ENCODE results near the gene C2CD2. TPM values are rescaled to one million over a fixed set of nuclear protein-coding genes. Genes with fewer than 3 reads are reported as not detected.

The C2CD2 gene
- total and polyA plus RNA-seq, 2 donors (not counting 1 experiment from before 2014, with no cell fraction given): 6.8 to 11.9 TPM

- no peaks in the 10 kb centered on the region for H3K4me1 ChIP-seq (ENCODE audit: control insufficient read depth in 2 of 2, insufficient read depth in 2 of 2, low read length in 2 of 2)
- no peak overlapping the region for H3K4me3 ChIP-seq (ENCODE audit: control extremely low read depth in 1 of 5, extremely low read depth in 1 of 5, insufficient read depth in 1 of 5, low read depth in 2 of 5, low read length in 4 of 5)
- 88% methylated on average over 16 of the region's 21 CpGs for WGBS (ENCODE audit: insufficient coverage)
- H3K27me3 Mint-ChIP-seq: no peaks in the 10 kb centered on the region
- H2AFZ ChIP-seq (ENCODE audit: insufficient read depth, low read depth, low read length, poor library complexity, severe bottlenecking): no peak overlapping the region
- H3K4me1 Mint-ChIP-seq: no peaks in the 10 kb centered on the region
- no peak for ATAC-seq (ENCODE audit: low read depth)
- intact Hi-C loops (cut with micrococcal nuclease): no loop called here
- no peak overlapping the region for H3K4me3 Mint-ChIP-seq
- H4K20me1 ChIP-seq (ENCODE audit: control insufficient read depth, insufficient read depth, low read length, poor library complexity, severe bottlenecking): no peaks in the 10 kb centered on the region
- no peak overlapping the region for H3K27ac Mint-ChIP-seq
- no peak overlapping the region for H3K27ac ChIP-seq (ENCODE audit: low read length in 2 of 2)
- H3K27me3 ChIP-seq (replicated peaks in 1 of 4; ENCODE audit: control extremely low read depth in 1 of 4, control insufficient read depth in 3 of 4, insufficient read depth in 4 of 4, low read length in 3 of 4): no peaks in the 10 kb centered on the region
- DNase-seq: no peak
- ChIA-PET CTCF (interaction anchor here (1.0 kb wide), 1 partner anchor 36 kb away, joined by 3 read pairs; no protein-coding TSS in a partner anchor), POLR2A (no interaction called here)
- peaks cover 0 to 48% of the 10 kb centered on the region in 2 experiments for H3K36me3 ChIP-seq (replicated peaks in 1 of 2; ENCODE audit: control extremely low read depth in 1 of 2, control insufficient read depth in 1 of 2, extremely low read depth in 1 of 2, insufficient read depth in 2 of 2, low read length in 1 of 2)
- no peak overlapping the region for H3K9ac ChIP-seq (ENCODE audit: low read length)
- no peak overlapping the region for H3K4me2 ChIP-seq (replicated peaks; ENCODE audit: low read depth, low read length, poor library complexity, severe bottlenecking)
- TF ChIP-seq CTCF (IDR thresholded peaks at IDR 0.05) (no peak), EZH2 (IDR thresholded peaks at IDR 0.05; ENCODE audit: borderline replicate concordance, insufficient read depth, low read depth, low read length, poor library complexity, severe bottlenecking) (no peak)
- H3K79me2 ChIP-seq (ENCODE audit: control insufficient read depth, insufficient read depth, low read length): no peaks in the 10 kb centered on the region
- H3K9me3 Mint-ChIP-seq (ENCODE audit: insufficient read depth): no peaks in the 10 kb centered on the region
- H3K9me3 ChIP-seq (ENCODE audit: control extremely low read depth in 1 of 3, control insufficient read depth in 2 of 3, insufficient read depth in 1 of 3, low read length in 2 of 3): no peaks in the 10 kb centered on the region
These were observed 101.5 kb downstream of the C2CD2 start for GRCh38 chr21:41852151-41852928.

- no peak overlapping the region for H3K4me2 ChIP-seq (replicated peaks; ENCODE audit: low read depth, low read length, poor library complexity, severe bottlenecking)
- POLR2A ChIA-PET: no interaction called here
- no peak overlapping the region for H3K27ac ChIP-seq (ENCODE audit: low read length in 2 of 2)
- no peak for ATAC-seq (ENCODE audit: low read depth)
- Mint-ChIP-seq H3K9me3 (ENCODE audit: insufficient read depth) (no peaks in the 10 kb centered on the region), H3K27ac (no peak overlapping the region), H3K4me1 (no peaks in the 10 kb centered on the region), H3K4me3 (no peak overlapping the region), H3K27me3 (no peaks in the 10 kb centered on the region)
- CTCF ChIA-PET: no interaction called here
- no peaks in the 10 kb centered on the region for H3K27me3 ChIP-seq (replicated peaks in 1 of 4; ENCODE audit: control extremely low read depth in 1 of 4, control insufficient read depth in 3 of 4, insufficient read depth in 4 of 4, low read length in 3 of 4)
- no peak overlapping the region for H3K9ac ChIP-seq (ENCODE audit: low read length)
- H3K4me3 ChIP-seq (ENCODE audit: control extremely low read depth in 1 of 5, extremely low read depth in 1 of 5, insufficient read depth in 1 of 5, low read depth in 2 of 5, low read length in 4 of 5): no peak overlapping the region
- H3K9me3 ChIP-seq (ENCODE audit: control extremely low read depth in 1 of 3, control insufficient read depth in 2 of 3, insufficient read depth in 1 of 3, low read length in 2 of 3): no peaks in the 10 kb centered on the region
- TF ChIP-seq CTCF (IDR thresholded peaks at IDR 0.05): no peak
- no peak for TF ChIP-seq EZH2 (IDR thresholded peaks at IDR 0.05; ENCODE audit: borderline replicate concordance, insufficient read depth, low read depth, low read length, poor library complexity, severe bottlenecking)
- peaks cover 0 to 41% of the 10 kb centered on the region in 2 experiments for H3K36me3 ChIP-seq (replicated peaks in 1 of 2; ENCODE audit: control extremely low read depth in 1 of 2, control insufficient read depth in 1 of 2, extremely low read depth in 1 of 2, insufficient read depth in 2 of 2, low read length in 1 of 2)
- no peak for DNase-seq
- H2AFZ ChIP-seq (ENCODE audit: insufficient read depth, low read depth, low read length, poor library complexity, severe bottlenecking): no peak overlapping the region
- no peaks in the 10 kb centered on the region for H3K4me1 ChIP-seq (ENCODE audit: control insufficient read depth in 2 of 2, insufficient read depth in 2 of 2, low read length in 2 of 2)
- H4K20me1 ChIP-seq (ENCODE audit: control insufficient read depth, insufficient read depth, low read length, poor library complexity, severe bottlenecking): no peaks in the 10 kb centered on the region
- WGBS (ENCODE audit: insufficient coverage): 92% methylated on average over 22 of the region's 23 CpGs
- intact Hi-C loops (cut with micrococcal nuclease): no loop called here
- H3K79me2 ChIP-seq (ENCODE audit: control insufficient read depth, insufficient read depth, low read length): no peaks in the 10 kb centered on the region
These were observed 102.6 kb downstream of the C2CD2 start for GRCh38 chr21:41851090-41851790.
